Measurements from ENCODE around the gene TNS1. TPM values are rescaled to one million over a fixed set of nuclear protein-coding genes. Genes with fewer than 3 reads are reported as not detected.

Gene TNS1
- total and polyA plus RNA-seq, 2 experiments from 2014 or later, result 16.2 to 27.6 TPM

DNA sequence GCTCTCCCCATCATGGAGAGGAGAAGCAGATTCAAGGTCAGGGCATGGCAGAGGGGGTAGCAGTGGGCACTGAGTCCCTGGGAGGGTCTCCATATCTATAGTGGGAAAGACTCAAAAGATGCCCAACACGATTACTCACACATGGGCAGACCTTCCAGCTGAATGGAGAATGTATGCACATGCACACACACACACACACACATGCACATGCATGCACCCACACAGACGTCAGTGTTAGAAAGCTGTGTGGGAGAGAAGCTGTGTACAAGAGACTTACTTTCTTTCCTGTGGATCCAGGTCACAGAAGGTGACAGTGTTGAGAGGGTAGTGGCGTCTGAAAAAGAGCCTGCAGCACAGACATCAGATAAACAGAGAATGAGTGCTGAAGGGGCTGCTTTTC is 194.5 kb downstream of the TNS1 start:
- TF ChIP-seq EZH2 (IDR thresholded peaks at IDR 0.05; ENCODE audit: borderline replicate concordance) (no peak), EZH2phosphoT487 (IDR thresholded peaks at IDR 0.05; ENCODE audit: low read depth, severe bottlenecking, unreplicated experiment) (no peak), CTCF (IDR thresholded peaks at IDR 0.05; ENCODE audit: poor library complexity) (no peak)
- Histone ChIP-seq H2AFZ (no peak overlapping the region), H3K4me3 (no peak overlapping the region), H3K4me2 (no peak overlapping the region), H3K9me3 (ENCODE audit: low read depth) (no peaks in the 10 kb centered on the region), H3K9me2 (replicated peaks; ENCODE audit: insufficient read depth) (no peaks in the 10 kb centered on the region), H3K4me1 (ENCODE audit: insufficient read depth) (no peaks in the 10 kb centered on the region), H3K27me3 (no peaks in the 10 kb centered on the region), H3K27ac (no peak overlapping the region), H3K36me3 (replicated peaks; ENCODE audit: insufficient read depth, low read depth) (no peaks in the 10 kb centered on the region), H3K79me2 (no peaks in the 10 kb centered on the region), H4K20me1 (ENCODE audit: insufficient read depth, poor library complexity, severe bottlenecking) (no peaks in the 10 kb centered on the region)
- no peak for DNase-seq (ENCODE audit: low spot score)
- 83% methylated on average over 3 of the region's 3 CpGs for WGBS (ENCODE audit: low lambda C conversion rate, missing lambda C conversion rate)

- no peak for DNase-seq (ENCODE audit: low spot score)
- TF ChIP-seq CTCF (IDR thresholded peaks at IDR 0.05; ENCODE audit: poor library complexity) (no peak), EZH2 (IDR thresholded peaks at IDR 0.05; ENCODE audit: borderline replicate concordance) (no peak), EZH2phosphoT487 (IDR thresholded peaks at IDR 0.05; ENCODE audit: low read depth, severe bottlenecking, unreplicated experiment) (no peak)
- Histone ChIP-seq H2AFZ (no peak overlapping the region), H3K36me3 (replicated peaks; ENCODE audit: insufficient read depth, low read depth) (no peaks in the 10 kb centered on the region), H4K20me1 (ENCODE audit: insufficient read depth, poor library complexity, severe bottlenecking) (no peaks in the 10 kb centered on the region), H3K4me1 (ENCODE audit: insufficient read depth) (no peaks in the 10 kb centered on the region), H3K79me2 (no peaks in the 10 kb centered on the region), H3K4me2 (no peak overlapping the region), H3K4me3 (no peak overlapping the region), H3K27me3 (no peaks in the 10 kb centered on the region), H3K9me3 (ENCODE audit: low read depth) (no peaks in the 10 kb centered on the region), H3K9me2 (replicated peaks; ENCODE audit: insufficient read depth) (no peaks in the 10 kb centered on the region), H3K27ac (no peak overlapping the region)
- WGBS (ENCODE audit: low lambda C conversion rate, missing lambda C conversion rate), result 88% methylated on average over 5 of the region's 5 CpGs
Measured at GRCh38 chr2:217807753-217808152, 195.0 kb downstream of the TNS1 start.

DNA sequence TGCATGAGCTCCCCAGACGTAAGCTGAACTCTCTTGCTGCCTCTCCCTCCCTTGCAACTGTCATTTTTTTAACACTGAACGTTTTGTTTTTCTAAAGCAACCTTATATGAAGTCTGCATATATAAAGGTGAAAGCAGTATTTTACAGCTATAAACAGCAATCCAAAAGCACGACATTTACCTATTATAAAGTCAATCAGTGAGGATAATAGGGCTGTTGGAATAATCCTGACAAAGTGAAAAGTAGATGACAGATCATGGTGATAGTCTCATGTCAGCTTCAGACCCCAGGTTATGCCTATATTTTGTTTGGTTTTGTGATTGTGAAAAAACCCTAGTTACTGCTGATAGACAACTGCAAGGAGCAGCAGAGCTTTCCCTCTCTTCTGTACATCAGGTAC is 195.8 kb downstream of the TNS1 start:
- Histone ChIP-seq H4K20me1 (ENCODE audit: insufficient read depth, poor library complexity, severe bottlenecking) (no peaks in the 10 kb centered on the region), H3K36me3 (replicated peaks; ENCODE audit: insufficient read depth, low read depth) (no peaks in the 10 kb centered on the region), H3K79me2 (no peaks in the 10 kb centered on the region), H3K27ac (no peak overlapping the region), H3K4me1 (ENCODE audit: insufficient read depth) (no peaks in the 10 kb centered on the region), H3K9me2 (replicated peaks; ENCODE audit: insufficient read depth) (no peaks in the 10 kb centered on the region), H3K9me3 (ENCODE audit: low read depth) (no peaks in the 10 kb centered on the region), H3K4me2 (no peak overlapping the region), H2AFZ (no peak overlapping the region), H3K4me3 (no peak overlapping the region), H3K27me3 (no peaks in the 10 kb centered on the region)
- TF ChIP-seq EZH2 (IDR thresholded peaks at IDR 0.05; ENCODE audit: borderline replicate concordance), result no peak
- no peak for TF ChIP-seq EZH2phosphoT487 (IDR thresholded peaks at IDR 0.05; ENCODE audit: low read depth, severe bottlenecking, unreplicated experiment)
- no peak for TF ChIP-seq CTCF (IDR thresholded peaks at IDR 0.05; ENCODE audit: poor library complexity)
- WGBS (ENCODE audit: low lambda C conversion rate, missing lambda C conversion rate), result 87% methylated on average over 3 of the region's 3 CpGs
- no peak for DNase-seq (ENCODE audit: low spot score)

DNA sequence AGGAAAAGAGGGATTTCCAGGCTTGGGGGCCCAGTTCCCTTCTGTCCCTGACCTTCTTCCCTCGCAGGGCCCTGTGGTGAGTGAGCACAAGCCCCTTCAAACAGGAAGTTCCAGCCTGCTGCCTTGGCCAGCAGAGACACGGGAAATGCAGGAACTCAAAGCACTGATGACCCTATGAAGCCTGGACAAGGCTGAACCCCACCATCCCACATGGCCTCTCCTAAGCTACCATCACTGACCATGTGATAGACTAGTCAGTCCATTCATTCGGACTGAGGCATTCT is 196.4 kb downstream of the TNS1 start:
- H3K9me2 ChIP-seq (replicated peaks; ENCODE audit: insufficient read depth), result no peaks in the 10 kb centered on the region
- H3K4me1 ChIP-seq (ENCODE audit: insufficient read depth), result no peaks in the 10 kb centered on the region
- H3K9me3 ChIP-seq (ENCODE audit: low read depth), result no peaks in the 10 kb centered on the region
- no peak overlapping the region for H3K27ac ChIP-seq
- H3K4me2 ChIP-seq, result no peak overlapping the region
- no peaks in the 10 kb centered on the region for H3K36me3 ChIP-seq (replicated peaks; ENCODE audit: insufficient read depth, low read depth)
- no peaks in the 10 kb centered on the region for H4K20me1 ChIP-seq (ENCODE audit: insufficient read depth, poor library complexity, severe bottlenecking)
- H3K27me3 ChIP-seq, result no peaks in the 10 kb centered on the region
- no peak for TF ChIP-seq CTCF (IDR thresholded peaks at IDR 0.05; ENCODE audit: poor library complexity)
- TF ChIP-seq EZH2 (IDR thresholded peaks at IDR 0.05; ENCODE audit: borderline replicate concordance), result no peak
- no peak for TF ChIP-seq EZH2phosphoT487 (IDR thresholded peaks at IDR 0.05; ENCODE audit: low read depth, severe bottlenecking, unreplicated experiment)
- no peak overlapping the region for H2AFZ ChIP-seq
- 88% methylated on average over 3 of the region's 3 CpGs for WGBS (ENCODE audit: low lambda C conversion rate, missing lambda C conversion rate)
- H3K79me2 ChIP-seq, result no peaks in the 10 kb centered on the region
- no peak for DNase-seq (ENCODE audit: low spot score)
- no peak overlapping the region for H3K4me3 ChIP-seq

Data from hepatocyte (in vitro differentiated cells).